HepG2 (cell line): ENCODE results near the gene PDCD11. TPM values are rescaled to one million over a fixed set of nuclear protein-coding genes. Genes with fewer than 3 reads are reported as not detected.

ENCODE experiments used
- ATF7-NPFF ChIP-seq: sonication (generic); formaldehyde crosslinking; IDR thresholded peaks from 2 replicates; pipeline ENCODE4 v1.8.1; 2023; ENCODE audit warnings: mild to moderate bottlenecking, low read depth, missing genetic modification reagents, moderate library complexity
- BRD4 ChIP-seq: sonication (generic); formaldehyde crosslinking; IDR thresholded peaks from 2 replicates; pipeline ENCODE4 v1.4.0; 2020; ENCODE audit warnings: missing genetic modification reagents
- HMG20B ChIP-seq: conservative IDR thresholded peaks from 2 replicates; pipeline ENCODE4 v1.6.1; 2016; ENCODE audit warnings: missing genetic modification reagents, missing compliant biosample characterization
- JDP2 ChIP-seq: sonication (generic); formaldehyde crosslinking; IDR thresholded peaks from 2 replicates; pipeline ENCODE4 v1.8.1; 2022; ENCODE audit warnings: missing genetic modification reagents, borderline replicate concordance
- JUNB ChIP-seq: sonication (generic); formaldehyde crosslinking; IDR thresholded peaks from 2 replicates; pipeline ENCODE4 v1.8.0; 2022; ENCODE audit warnings: missing genetic modification reagents, mild to moderate bottlenecking, borderline replicate concordance
- KMT2B ChIP-seq: IDR thresholded peaks from 2 replicates; pipeline ENCODE4 v1.6.1; 2016; ENCODE audit warnings: missing genetic modification reagents, missing compliant biosample characterization
- MAF1 ChIP-seq: sonication (generic); formaldehyde crosslinking; IDR thresholded peaks from 2 replicates; pipeline ENCODE4 v1.5.0; 2020; ENCODE audit warnings: missing genetic modification reagents, borderline replicate concordance
- MAFK ChIP-seq, 2 experiments: IDR thresholded peaks in 1 of 2; conservative IDR thresholded peaks in 1 of 2; 2 replicates each; pipeline ENCODE4 v1.6.1; 2011; ENCODE audit warnings: improper control_type of control experiment in 2 of 2, low read length in 2 of 2
- NAIF1 ChIP-seq: sonication (generic); formaldehyde crosslinking; IDR thresholded peaks from 2 replicates; pipeline ENCODE4 v1.5.0; 2020; ENCODE audit warnings: mild to moderate bottlenecking, missing genetic modification reagents, borderline replicate concordance
- NBN ChIP-seq: fragments of 450-650 bp; conservative IDR thresholded peaks from 2 replicates; pipeline ENCODE4 v1.6.1; 2017
- RXRA ChIP-seq: sonication (generic); formaldehyde crosslinking; IDR thresholded peaks from 2 replicates; pipeline ENCODE4 v1.5.1; 2020; ENCODE audit warnings: missing genetic modification reagents
- TAF15 ChIP-seq: fragments of 200-400 bp; formaldehyde crosslinking; IDR thresholded peaks from one replicate; pipeline ENCODE4 v1.6.1; 2018; ENCODE audit warnings: mild to moderate bottlenecking, low read depth, low read length; ENCODE audit not compliant: poor library complexity, severe bottlenecking
- TEAD2 ChIP-seq: sonication (generic); formaldehyde crosslinking; IDR thresholded peaks from 2 replicates; pipeline ENCODE4 v1.9.0; 2021; ENCODE audit warnings: missing genetic modification reagents
- THYN1 ChIP-seq: sonication (generic); formaldehyde crosslinking; IDR thresholded peaks from 2 replicates; pipeline ENCODE4 v1.8.1; 2023; ENCODE audit warnings: low read depth, mild to moderate bottlenecking, moderate library complexity, missing genetic modification reagents, borderline replicate concordance
- TSC22D2 ChIP-seq: sonication (generic); formaldehyde crosslinking; IDR thresholded peaks from 2 replicates; pipeline ENCODE4 v1.5.1; 2020; ENCODE audit warnings: missing genetic modification reagents, mild to moderate bottlenecking, borderline replicate concordance
- XRCC5 ChIP-seq: fragments of 200-400 bp; formaldehyde crosslinking; optimal IDR thresholded peaks from 2 replicates; pipeline ENCODE3; 2017; ENCODE audit warnings: mild to moderate bottlenecking, low read length
- ZMAT3 ChIP-seq: sonication (generic); formaldehyde crosslinking; conservative IDR thresholded peaks from 2 replicates; pipeline ENCODE4 v1.7.0; 2021; ENCODE audit warnings: missing genetic modification reagents
- ZNF101 ChIP-seq: sonication (generic); formaldehyde crosslinking; IDR thresholded peaks from 2 replicates; pipeline ENCODE4 v1.4.0; 2020; ENCODE audit warnings: mild to moderate bottlenecking, low read depth, missing genetic modification reagents, borderline replicate concordance
- ZNF232 ChIP-seq: sonication (generic); formaldehyde crosslinking; IDR thresholded peaks from 2 replicates; pipeline ENCODE4 v1.4.0; 2020; ENCODE audit warnings: missing genetic modification reagents, borderline replicate concordance
- ZNF468 ChIP-seq: sonication (generic); formaldehyde crosslinking; IDR thresholded peaks from 2 replicates; pipeline ENCODE4 v1.8.0; 2022; ENCODE audit warnings: mild to moderate bottlenecking, moderate library complexity, missing genetic modification reagents
- ZNF547 ChIP-seq: sonication (generic); formaldehyde crosslinking; IDR thresholded peaks from 2 replicates; pipeline ENCODE4 v1.5.1; 2020; ENCODE audit warnings: mild to moderate bottlenecking, missing genetic modification reagents
- ZNF605 ChIP-seq: sonication (generic); formaldehyde crosslinking; IDR thresholded peaks from 2 replicates; pipeline ENCODE4 v1.8.0; 2022; ENCODE audit warnings: mild to moderate bottlenecking, missing genetic modification reagents
- ZNF616 ChIP-seq: sonication (generic); formaldehyde crosslinking; IDR thresholded peaks from 2 replicates; pipeline ENCODE4 v1.5.0; 2020; ENCODE audit warnings: low read depth, mild to moderate bottlenecking, missing genetic modification reagents
- ZNF709 ChIP-seq: sonication (generic); formaldehyde crosslinking; IDR thresholded peaks from 2 replicates; pipeline ENCODE4 v1.5.0; 2020; ENCODE audit warnings: mild to moderate bottlenecking, missing genetic modification reagents
- polyA plus RNA-seq, 8 experiments: library from polyadenylated mRNA; depleted of rRNA in 3 of 8; stranded (reverse) in 7 of 8; unstranded in 1 of 8; fragments of >200 nt; fragmentation: Illumina TruSeq in 4 of 8; extraction: Trizol in 4 of 8; gene quantifications; 2 replicates each; pipeline versions ENCODE4 v1.2.1 to v1.2.3, GENCODE V29; 2011 to 2016; ENCODE audit warnings: low read depth in 4 of 8, missing spikeins in 1 of 8, mixed read lengths in 1 of 8; ENCODE audit not compliant: insufficient read depth in 1 of 8
- total RNA-seq, 5 experiments: library from RNA; depleted of rRNA; stranded (reverse); fragments of >200 nt; fragmentation: Illumina TruSeq; extraction: Trizol; gene quantifications; 2 replicates each; pipeline ENCODE4 v1.2.3, GENCODE V29; 2016; ENCODE audit warnings: low read depth in 1 of 5
- TF ChIP-seq, protein P1 (sequence below): sonication (generic); formaldehyde crosslinking; IDR thresholded peaks from 2 replicates; pipeline ENCODE4 v1.5.0; 2020; ENCODE audit warnings: missing genetic modification reagents, mild to moderate bottlenecking, borderline replicate concordance
- TF ChIP-seq, protein P2 (sequence below): sonication (generic); formaldehyde crosslinking; IDR thresholded peaks from 2 replicates; pipeline ENCODE4 v1.8.0; 2022; ENCODE audit warnings: low read depth, missing genetic modification reagents
- TF ChIP-seq, protein P3 (sequence below): sonication (generic); formaldehyde crosslinking; IDR thresholded peaks from 2 replicates; pipeline ENCODE4 v1.8.1; 2023; ENCODE audit warnings: missing genetic modification reagents, mild to moderate bottlenecking, borderline replicate concordance

The PDCD11 gene
- total and polyA plus RNA-seq, 2 of the 13 experiments (the other 11 are each of a cell fraction or from before 2014, with no cell fraction given), result 12.8 to 52.8 TPM

DNA sequence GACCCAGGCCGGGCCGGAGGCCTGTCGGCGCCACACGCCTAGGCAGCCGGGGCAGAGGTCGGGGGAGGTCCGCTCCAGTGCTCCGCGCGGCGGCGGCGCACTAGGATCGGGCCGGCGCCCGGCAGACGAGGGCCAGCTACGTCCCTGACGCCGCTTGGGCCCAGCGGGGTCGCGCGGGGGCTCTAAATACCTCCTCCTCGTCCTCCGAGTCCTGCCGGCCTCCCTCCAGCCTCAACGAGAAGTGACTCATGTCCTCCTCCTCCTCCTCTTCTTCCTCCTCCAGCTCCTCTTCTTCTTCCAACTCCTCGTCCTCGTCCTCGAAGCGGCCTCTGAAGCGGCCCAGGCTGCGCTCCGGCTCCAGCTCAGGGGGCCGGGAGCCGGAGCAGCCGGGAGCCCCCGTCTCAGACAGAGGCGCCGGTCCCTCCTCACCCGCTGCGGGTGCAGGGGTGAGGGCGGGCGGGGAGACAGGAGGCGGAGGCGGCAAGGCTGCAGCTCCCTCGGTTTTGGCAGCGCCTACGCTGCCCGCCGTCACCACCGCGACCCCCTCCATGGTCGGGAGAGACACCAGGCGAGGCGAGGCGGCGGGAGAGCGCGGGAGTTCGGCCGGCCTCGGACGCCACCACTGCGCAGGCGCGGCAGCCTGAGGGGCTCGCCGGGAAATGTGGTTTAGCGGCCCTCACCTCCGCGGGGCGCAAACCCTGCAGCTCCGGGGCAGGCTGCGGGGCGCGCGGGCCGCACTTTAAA is 45.7 kb upstream of the PDCD11 start, which contains the start of gene PCGF6 (continued):
- TF ChIP-seq ZNF468 (no peak), ZNF547 (CRISPR knock-in tag) (peak; percentile 37; the same call in 1 of the 2 replicates), ZNF709 (CRISPR knock-in tag) (no peak), THYN1 (CRISPR knock-in tag) (no peak), HMG20B (CRISPR knock-in tag) (no peak), MAFK (conservative IDR thresholded peaks at IDR 0.05 in 1 of 2, IDR thresholded peaks at IDR 0.05 in 1 of 2; ENCODE audit: low read length in 2 of 2) (no peak), JDP2 (no peak), JUNB (no peak), KMT2B (peak; percentile 57; the same call in 1 of the 2 replicates), ZNF232 (no peak), ZNF616 (0 out of 2 replicates have a peak, but pooled peaks have one; percentile 84), ATF7-NPFF (CRISPR knock-in tag) (peak; percentile 79; the same call in 1 of the 2 replicates), ZNF605 (peak; percentile 88), NAIF1 (CRISPR knock-in tag) (no peak), RXRA (peak; percentile 40; the same call in 1 of the 2 replicates), ZNF101 (CRISPR knock-in tag) (no peak), NBN (no peak), BRD4 (CRISPR knock-in tag) (0 out of 2 replicates have a peak, but pooled peaks have one; percentile 20), TSC22D2 (CRISPR knock-in tag) (no peak), ZMAT3 (no peak; the same call in 1 of the 2 replicates), TEAD2 (CRISPR knock-in tag) (no peak), MAF1 (no peak), TAF15 (peak; percentile 61), XRCC5 (peak; percentile 22)
- TF ChIP-seq, protein P1, sequence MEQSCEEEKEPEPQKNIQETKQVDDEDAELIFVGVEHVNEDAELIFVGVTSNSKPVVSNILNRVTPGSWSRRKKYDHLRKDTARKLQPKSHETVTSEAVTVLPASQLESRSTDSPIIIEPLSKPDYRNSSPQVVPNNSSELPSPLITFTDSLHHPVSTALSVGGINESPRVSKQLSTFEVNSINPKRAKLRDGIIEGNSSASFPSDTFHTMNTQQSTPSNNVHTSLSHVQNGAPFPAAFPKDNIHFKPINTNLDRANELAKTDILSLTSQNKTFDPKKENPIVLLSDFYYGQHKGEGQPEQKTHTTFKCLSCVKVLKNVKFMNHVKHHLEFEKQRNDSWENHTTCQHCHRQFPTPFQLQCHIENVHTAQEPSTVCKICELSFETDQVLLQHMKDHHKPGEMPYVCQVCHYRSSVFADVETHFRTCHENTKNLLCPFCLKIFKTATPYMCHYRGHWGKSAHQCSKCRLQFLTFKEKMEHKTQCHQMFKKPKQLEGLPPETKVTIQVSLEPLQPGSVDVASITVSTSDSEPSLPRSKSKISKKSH (CRISPR knock-in tag), result no peak
- TF ChIP-seq, protein P2, sequence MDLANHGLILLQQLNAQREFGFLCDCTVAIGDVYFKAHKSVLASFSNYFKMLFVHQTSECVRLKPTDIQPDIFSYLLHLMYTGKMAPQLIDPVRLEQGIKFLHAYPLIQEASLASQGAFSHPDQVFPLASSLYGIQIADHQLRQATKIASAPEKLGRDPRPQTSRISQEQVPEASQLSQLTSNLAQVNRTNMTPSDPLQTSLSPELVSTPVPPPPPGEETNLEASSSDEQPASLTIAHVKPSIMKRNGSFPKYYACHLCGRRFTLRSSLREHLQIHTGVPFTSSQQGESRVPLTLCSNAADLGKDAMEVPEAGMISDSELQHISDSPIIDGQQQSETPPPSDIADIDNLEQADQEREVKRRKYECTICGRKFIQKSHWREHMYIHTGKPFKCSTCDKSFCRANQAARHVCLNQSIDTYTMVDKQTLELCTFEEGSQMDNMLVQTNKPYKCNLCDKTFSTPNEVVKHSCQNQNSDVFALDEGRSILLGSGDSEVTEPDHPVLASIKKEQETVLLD (CRISPR knock-in tag), result no peak
- TF ChIP-seq, protein P3, sequence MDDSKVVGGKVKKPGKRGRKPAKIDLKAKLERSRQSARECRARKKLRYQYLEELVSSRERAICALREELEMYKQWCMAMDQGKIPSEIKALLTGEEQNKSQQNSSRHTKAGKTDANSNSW (CRISPR knock-in tag), result no peak
